GM18519 (cell line): ENCODE data around the gene NDC1.

Source experiments
- ATAC-seq: cut with Tn5 transposase; IDR thresholded peaks from one replicate; pipeline ENCODE4 v1.9.1; 2021; ENCODE audit warnings: mild to moderate bottlenecking, moderate library complexity; ENCODE audit not compliant: unreplicated experiment, low FRiP score

Gene NDC1

DNA sequence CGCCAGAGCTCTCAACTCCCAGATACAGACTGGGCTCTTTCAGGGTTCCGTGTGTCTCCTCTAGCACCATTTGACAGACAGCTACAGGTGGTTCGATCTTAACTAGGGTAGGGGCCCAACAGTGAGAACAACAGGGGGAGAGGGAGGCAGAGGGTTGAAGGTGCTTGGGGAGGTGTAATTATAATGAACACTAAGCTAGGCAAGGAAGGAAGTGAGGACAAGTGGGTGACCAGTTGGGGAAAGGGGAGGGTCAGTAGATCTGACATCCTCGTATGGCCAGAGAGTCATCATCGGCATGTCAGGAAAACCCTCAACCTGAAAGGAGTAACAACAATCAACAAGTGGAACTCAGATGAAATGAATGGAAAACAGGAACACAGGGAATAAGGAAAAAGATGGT lies 121.9 kb downstream of the NDC1 start:
- ATAC-seq = no peak

DNA sequence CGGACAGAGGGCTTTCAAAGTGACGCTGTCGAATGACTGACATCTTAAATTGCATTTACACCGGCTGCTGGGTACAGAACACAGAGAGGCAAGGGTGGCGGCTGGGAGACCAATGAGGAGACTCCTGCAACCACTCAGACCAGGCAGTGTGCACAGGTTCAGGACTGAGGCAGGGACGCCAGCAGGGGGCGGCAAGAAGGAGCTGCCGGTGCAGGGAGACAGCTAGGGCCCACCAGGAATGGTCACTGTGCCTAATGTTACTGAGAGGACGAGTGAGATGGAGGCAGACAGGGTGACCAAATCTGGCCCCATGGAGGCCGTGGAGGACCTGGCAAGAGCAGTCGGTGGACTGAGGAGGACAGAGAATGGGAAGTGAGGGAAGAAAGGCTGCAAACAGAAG lies 122.6 kb downstream of the NDC1 start:
- no peak for ATAC-seq
